HepG2 (cell line): Measurements from ENCODE around the gene ASTN2. TPM values are rescaled to one million over a fixed set of nuclear protein-coding genes. Genes with fewer than 3 reads are reported as not detected.

Source experiments
- ATAC-seq: fragments of 200-7000 bp; cut with Tn5 transposase; 3 replicates; pipeline ENCODE4 v1.9.1; 2020; ENCODE audit warnings: mild to moderate bottlenecking, moderate library complexity
- BruUV-seq: library from RNA; stranded (reverse); fragments of 400-500 nt; replicated peaks from 2 replicates; lab custom pipeline; 2021; lab: Mats Ljungman, UMichigan
- CTCF ChIA-PET: fragments of 300-600 bp; formaldehyde crosslinking; extraction: SDS; loops from one replicate; lab custom pipeline; 2021; ENCODE audit warnings: low total read pairs, inconsistent platforms, low intra/inter-chr PET ratio; lab: Yijun Ruan, JAX
- POLR2A ChIA-PET: fragments of 350-600 bp; sonication (Branson Sonifier 250); formaldehyde crosslinking; loops from one replicate; lab custom pipeline; 2020; ENCODE audit warnings: antibody characterized with exemption, inconsistent platforms; lab: Yijun Ruan, JAX
- DNase-seq: peaks from one replicate; pipeline ENCODE4 v3.0.0-alpha.2; 2015; ENCODE audit warnings: low spot score
- FAIRE-seq: peaks from 3 replicates; lab custom pipeline; 2011; peaks lifted over from hg19 to GRCh38; lab: Jason Lieb, UNC
- H2AFZ ChIP-seq: one replicate; pipeline ENCODE4 v1.6.1; 2011; ENCODE audit warnings: low read length, inconsistent platforms
- H3K27ac ChIP-seq: fragments of 300-600 bp; 3 replicates; pipeline ENCODE4 v1.8.0; 2011; ENCODE audit warnings: mixed run types, mild to moderate bottlenecking, mixed read lengths, low read length, inconsistent platforms; ENCODE audit not compliant: insufficient read depth; ENCODE audit errors: extremely low read length
- H3K27me3 ChIP-seq, 2 experiments: fragments of 200-600 bp in 1 of 2; 2 replicates in 1 of 2; 3 replicates in 1 of 2; pipeline versions ENCODE4 v1.6.0 to v1.8.0; 2011; ENCODE audit warnings: low read length in 2 of 2, mild to moderate bottlenecking in 2 of 2, moderate library complexity in 2 of 2, inconsistent platforms in 1 of 2; ENCODE audit not compliant: insufficient read depth in 2 of 2, control insufficient read depth in 1 of 2
- H3K36me3 ChIP-seq, 2 experiments: fragments of 200-600 bp in 1 of 2; replicated peaks in 1 of 2; 2 replicates in 1 of 2; 3 replicates in 1 of 2; pipeline versions ENCODE4 v1.5.1 to v1.8.0; 2011; ENCODE audit warnings: low read length in 2 of 2, inconsistent platforms in 1 of 2; ENCODE audit not compliant: insufficient read depth in 2 of 2, control insufficient read depth in 1 of 2
- H3K4me1 ChIP-seq: 2 replicates; pipeline ENCODE4 v1.5.1; 2012; ENCODE audit warnings: low read length, inconsistent platforms; ENCODE audit not compliant: insufficient read depth
- H3K4me2 ChIP-seq: 2 replicates; pipeline ENCODE4 v1.6.0; 2011; ENCODE audit warnings: low read depth, low read length, inconsistent platforms
- H3K4me3 ChIP-seq, 3 experiments: fragments of 200-600 bp in 1 of 3; sonication (generic), shearing (Covaris generic) in 1 of 3; replicated peaks in 1 of 3; 2 replicates each; pipeline ENCODE4 v1.5.1; 2011 to 2016; ENCODE audit warnings: low read length in 3 of 3, inconsistent platforms in 2 of 3, low read depth in 2 of 3, mild to moderate bottlenecking in 2 of 3, control low read depth in 1 of 3, mixed read lengths in 1 of 3; ENCODE audit not compliant: insufficient read depth in 1 of 3
- H3K79me2 ChIP-seq: one replicate; pipeline ENCODE4 v1.6.1; 2011; ENCODE audit warnings: low read length, inconsistent platforms; ENCODE audit not compliant: insufficient read depth
- H3K9ac ChIP-seq: 2 replicates; pipeline ENCODE4 v1.6.0; 2011; ENCODE audit warnings: mild to moderate bottlenecking, low read depth, low read length, inconsistent platforms; ENCODE audit not compliant: insufficient read depth
- H3K9me3 ChIP-seq: 2 replicates; pipeline ENCODE4 v1.5.1; 2012; ENCODE audit warnings: mild to moderate bottlenecking, low read length
- H4K20me1 ChIP-seq: 2 replicates; pipeline ENCODE4 v1.6.0; 2011; ENCODE audit warnings: inconsistent platforms, mild to moderate bottlenecking, low read length, moderate library complexity; ENCODE audit not compliant: insufficient read depth
- CCAR2 ChIP-seq: fragments of 200-400 bp; formaldehyde crosslinking; optimal IDR thresholded peaks from 2 replicates; pipeline ENCODE3; 2018; ENCODE audit warnings: low read depth, mild to moderate bottlenecking, low read length, moderate library complexity
- DR1 ChIP-seq: sonication (generic); formaldehyde crosslinking; IDR thresholded peaks from 2 replicates; pipeline ENCODE4 v1.8.0; 2021; ENCODE audit warnings: mild to moderate bottlenecking, missing genetic modification reagents, inconsistent platforms
- KLF12 ChIP-seq: sonication (generic); formaldehyde crosslinking; IDR thresholded peaks from 2 replicates; pipeline ENCODE4 v1.4.0; 2020; ENCODE audit warnings: missing genetic modification reagents, borderline replicate concordance
- ZFAT ChIP-seq: sonication (generic); formaldehyde crosslinking; conservative IDR thresholded peaks from 2 replicates; pipeline ENCODE4 v1.8.1; 2023; ENCODE audit warnings: missing genetic modification reagents, inconsistent platforms
- ZNF230 ChIP-seq: sonication (generic); formaldehyde crosslinking; IDR thresholded peaks from 2 replicates; pipeline ENCODE4 v1.4.0; 2020; ENCODE audit warnings: mild to moderate bottlenecking, missing genetic modification reagents
- ZNF253 ChIP-seq: sonication (generic); formaldehyde crosslinking; IDR thresholded peaks from 2 replicates; pipeline ENCODE4 v1.8.0; 2022; ENCODE audit warnings: mild to moderate bottlenecking, missing genetic modification reagents, borderline replicate concordance
- ZNF451 ChIP-seq: sonication (generic); formaldehyde crosslinking; IDR thresholded peaks from 2 replicates; pipeline ENCODE4 v1.5.0; 2020; ENCODE audit warnings: mild to moderate bottlenecking, missing genetic modification reagents
- ZNF570 ChIP-seq: sonication (generic); formaldehyde crosslinking; IDR thresholded peaks from 2 replicates; pipeline ENCODE4 v1.4.0; 2020; ENCODE audit warnings: mild to moderate bottlenecking, missing genetic modification reagents, borderline replicate concordance
- ZNF878 ChIP-seq: sonication (generic); formaldehyde crosslinking; IDR thresholded peaks from 2 replicates; pipeline ENCODE4 v1.8.1; 2023; ENCODE audit warnings: mild to moderate bottlenecking, missing genetic modification reagents, moderate library complexity
- WGBS: methylation state at CpG from one replicate; pipeline ENCODE4 v1.1.6; 2017; ENCODE audit warnings: low lambda C conversion rate; 5-methylcytosine and 5-hydroxymethylcytosine counted together
- in situ Hi-C: cut with HindIII; loops from 2 replicates; pipeline ENCODE4 v1.10.0; 2017; ENCODE audit warnings: low pct_unique_long_range_greater_than_20kb; ENCODE audit not compliant: extremely low pct_ligation_motif_present
- intact Hi-C: fragments of 100-400 bp; cut with micrococcal nuclease; formaldehyde crosslinking; loops from one replicate; pipeline ENCODE4 v1.10.0; 2022; ENCODE audit not compliant: unreplicated experiment
- polyA plus RNA-seq, 8 experiments: library from polyadenylated mRNA; depleted of rRNA in 3 of 8; stranded (reverse) in 7 of 8; unstranded in 1 of 8; fragments of >200 nt; fragmentation: Illumina TruSeq in 4 of 8; extraction: Trizol in 4 of 8; gene quantifications; 2 replicates each; pipeline versions ENCODE4 v1.2.1 to v1.2.3, GENCODE V29; 2011 to 2016; ENCODE audit warnings: low read depth in 4 of 8, missing spikeins in 1 of 8, mixed read lengths in 1 of 8; ENCODE audit not compliant: insufficient read depth in 1 of 8
- total RNA-seq, 5 experiments: library from RNA; depleted of rRNA; stranded (reverse); fragments of >200 nt; fragmentation: Illumina TruSeq; extraction: Trizol; gene quantifications; 2 replicates each; pipeline ENCODE4 v1.2.3, GENCODE V29; 2016; ENCODE audit warnings: low read depth in 1 of 5
- TF ChIP-seq, protein P1 (sequence below): sonication (generic); formaldehyde crosslinking; IDR thresholded peaks from 2 replicates; pipeline ENCODE4 v1.4.0; 2020; ENCODE audit warnings: mild to moderate bottlenecking, missing genetic modification reagents
- TF ChIP-seq, protein P2 (sequence below): sonication (generic); formaldehyde crosslinking; IDR thresholded peaks from 2 replicates; pipeline ENCODE4 v1.5.0; 2020; ENCODE audit warnings: mild to moderate bottlenecking, missing genetic modification reagents, borderline replicate concordance
- TF ChIP-seq, protein P3 (sequence below): sonication (generic); formaldehyde crosslinking; IDR thresholded peaks from 2 replicates; pipeline ENCODE4 v1.9.0; 2021; ENCODE audit warnings: missing genetic modification reagents, mild to moderate bottlenecking, borderline replicate concordance

ASTN2 gene
- total and polyA plus RNA-seq, 2 of the 13 experiments (the other 11 are each of a cell fraction or from before 2014, with no cell fraction given), result 5.2 to 13.5 TPM

DNA sequence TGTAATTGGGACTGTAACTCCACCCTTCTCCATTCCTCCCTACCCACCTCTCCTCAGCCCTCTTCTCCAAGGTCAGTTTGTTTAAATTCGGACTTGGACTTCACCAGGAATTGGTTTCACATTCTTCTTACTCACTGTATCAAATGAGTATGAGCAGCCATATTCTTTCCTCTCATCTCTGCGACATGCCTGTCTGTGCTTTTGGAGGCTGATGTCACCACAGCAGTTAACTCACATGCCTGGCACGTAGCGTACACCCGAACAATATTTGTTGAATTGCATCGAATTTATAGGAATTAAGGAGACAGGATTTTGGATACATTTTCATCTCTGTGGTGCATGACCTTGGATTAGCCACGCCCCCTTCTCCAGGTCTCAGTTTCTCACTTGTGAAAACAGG lies 291.1 kb downstream of the ASTN2 start:
- no peaks in the 10 kb centered on the region for H3K79me2 ChIP-seq
- no peak overlapping the region for H2AFZ ChIP-seq
- H3K27me3 ChIP-seq, result no peaks in the 10 kb centered on the region
- in situ Hi-C loops (no loop called here), intact Hi-C loops (no loop called here)
- no peak for ATAC-seq
- no peak for FAIRE-seq
- H3K9ac ChIP-seq, result no peak overlapping the region
- H3K9me3 ChIP-seq, result no peaks in the 10 kb centered on the region
- no peak overlapping the region for H3K27ac ChIP-seq
- H3K36me3 ChIP-seq, result no peaks in the 10 kb centered on the region
- 20% methylated on average over 7 of the region's 7 CpGs for WGBS
- H3K4me1 ChIP-seq, result no peaks in the 10 kb centered on the region
- TF ChIP-seq ZNF451 (no peak), KLF12 (CRISPR knock-in tag) (no peak), CCAR2 (no peak), ZNF230 (CRISPR knock-in tag) (no peak), ZFAT (no peak), ZNF570 (CRISPR knock-in tag) (no peak), DR1 (CRISPR knock-in tag) (no peak), ZNF878 (CRISPR knock-in tag) (no peak), ZNF253 (CRISPR knock-in tag) (no peak)
- TF ChIP-seq, protein P1, sequence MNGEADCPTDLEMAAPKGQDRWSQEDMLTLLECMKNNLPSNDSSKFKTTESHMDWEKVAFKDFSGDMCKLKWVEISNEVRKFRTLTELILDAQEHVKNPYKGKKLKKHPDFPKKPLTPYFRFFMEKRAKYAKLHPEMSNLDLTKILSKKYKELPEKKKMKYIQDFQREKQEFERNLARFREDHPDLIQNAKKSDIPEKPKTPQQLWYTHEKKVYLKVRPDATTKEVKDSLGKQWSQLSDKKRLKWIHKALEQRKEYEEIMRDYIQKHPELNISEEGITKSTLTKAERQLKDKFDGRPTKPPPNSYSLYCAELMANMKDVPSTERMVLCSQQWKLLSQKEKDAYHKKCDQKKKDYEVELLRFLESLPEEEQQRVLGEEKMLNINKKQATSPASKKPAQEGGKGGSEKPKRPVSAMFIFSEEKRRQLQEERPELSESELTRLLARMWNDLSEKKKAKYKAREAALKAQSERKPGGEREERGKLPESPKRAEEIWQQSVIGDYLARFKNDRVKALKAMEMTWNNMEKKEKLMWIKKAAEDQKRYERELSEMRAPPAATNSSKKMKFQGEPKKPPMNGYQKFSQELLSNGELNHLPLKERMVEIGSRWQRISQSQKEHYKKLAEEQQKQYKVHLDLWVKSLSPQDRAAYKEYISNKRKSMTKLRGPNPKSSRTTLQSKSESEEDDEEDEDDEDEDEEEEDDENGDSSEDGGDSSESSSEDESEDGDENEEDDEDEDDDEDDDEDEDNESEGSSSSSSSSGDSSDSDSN (CRISPR knock-in tag), result no peak
- TF ChIP-seq, protein P2, sequence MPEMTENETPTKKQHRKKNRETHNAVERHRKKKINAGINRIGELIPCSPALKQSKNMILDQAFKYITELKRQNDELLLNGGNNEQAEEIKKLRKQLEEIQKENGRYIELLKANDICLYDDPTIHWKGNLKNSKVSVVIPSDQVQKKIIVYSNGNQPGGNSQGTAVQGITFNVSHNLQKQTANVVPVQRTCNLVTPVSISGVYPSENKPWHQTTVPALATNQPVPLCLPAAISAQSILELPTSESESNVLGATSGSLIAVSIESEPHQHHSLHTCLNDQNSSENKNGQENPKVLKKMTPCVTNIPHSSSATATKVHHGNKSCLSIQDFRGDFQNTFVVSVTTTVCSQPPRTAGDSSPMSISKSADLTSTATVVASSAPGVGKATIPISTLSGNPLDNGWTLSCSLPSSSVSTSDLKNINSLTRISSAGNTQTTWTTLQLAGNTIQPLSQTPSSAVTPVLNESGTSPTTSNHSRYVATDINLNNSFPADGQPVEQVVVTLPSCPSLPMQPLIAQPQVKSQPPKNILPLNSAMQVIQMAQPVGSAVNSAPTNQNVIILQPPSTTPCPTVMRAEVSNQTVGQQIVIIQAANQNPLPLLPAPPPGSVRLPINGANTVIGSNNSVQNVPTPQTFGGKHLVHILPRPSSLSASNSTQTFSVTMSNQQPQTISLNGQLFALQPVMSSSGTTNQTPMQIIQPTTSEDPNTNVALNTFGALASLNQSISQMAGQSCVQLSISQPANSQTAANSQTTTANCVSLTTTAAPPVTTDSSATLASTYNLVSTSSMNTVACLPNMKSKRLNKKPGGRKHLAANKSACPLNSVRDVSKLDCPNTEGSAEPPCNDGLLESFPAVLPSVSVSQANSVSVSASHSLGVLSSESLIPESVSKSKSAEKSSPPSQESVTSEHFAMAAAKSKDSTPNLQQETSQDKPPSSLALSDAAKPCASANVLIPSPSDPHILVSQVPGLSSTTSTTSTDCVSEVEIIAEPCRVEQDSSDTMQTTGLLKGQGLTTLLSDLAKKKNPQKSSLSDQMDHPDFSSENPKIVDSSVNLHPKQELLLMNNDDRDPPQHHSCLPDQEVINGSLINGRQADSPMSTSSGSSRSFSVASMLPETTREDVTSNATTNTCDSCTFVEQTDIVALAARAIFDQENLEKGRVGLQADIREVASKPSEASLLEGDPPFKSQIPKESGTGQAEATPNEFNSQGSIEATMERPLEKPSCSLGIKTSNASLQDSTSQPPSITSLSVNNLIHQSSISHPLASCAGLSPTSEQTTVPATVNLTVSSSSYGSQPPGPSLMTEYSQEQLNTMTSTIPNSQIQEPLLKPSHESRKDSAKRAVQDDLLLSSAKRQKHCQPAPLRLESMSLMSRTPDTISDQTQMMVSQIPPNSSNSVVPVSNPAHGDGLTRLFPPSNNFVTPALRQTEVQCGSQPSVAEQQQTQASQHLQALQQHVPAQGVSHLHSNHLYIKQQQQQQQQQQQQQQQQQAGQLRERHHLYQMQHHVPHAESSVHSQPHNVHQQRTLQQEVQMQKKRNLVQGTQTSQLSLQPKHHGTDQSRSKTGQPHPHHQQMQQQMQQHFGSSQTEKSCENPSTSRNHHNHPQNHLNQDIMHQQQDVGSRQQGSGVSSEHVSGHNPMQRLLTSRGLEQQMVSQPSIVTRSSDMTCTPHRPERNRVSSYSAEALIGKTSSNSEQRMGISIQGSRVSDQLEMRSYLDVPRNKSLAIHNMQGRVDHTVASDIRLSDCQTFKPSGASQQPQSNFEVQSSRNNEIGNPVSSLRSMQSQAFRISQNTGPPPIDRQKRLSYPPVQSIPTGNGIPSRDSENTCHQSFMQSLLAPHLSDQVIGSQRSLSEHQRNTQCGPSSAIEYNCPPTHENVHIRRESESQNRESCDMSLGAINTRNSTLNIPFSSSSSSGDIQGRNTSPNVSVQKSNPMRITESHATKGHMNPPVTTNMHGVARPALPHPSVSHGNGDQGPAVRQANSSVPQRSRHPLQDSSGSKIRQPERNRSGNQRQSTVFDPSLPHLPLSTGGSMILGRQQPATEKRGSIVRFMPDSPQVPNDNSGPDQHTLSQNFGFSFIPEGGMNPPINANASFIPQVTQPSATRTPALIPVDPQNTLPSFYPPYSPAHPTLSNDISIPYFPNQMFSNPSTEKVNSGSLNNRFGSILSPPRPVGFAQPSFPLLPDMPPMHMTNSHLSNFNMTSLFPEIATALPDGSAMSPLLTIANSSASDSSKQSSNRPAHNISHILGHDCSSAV, result no peak
- TF ChIP-seq, protein P3, sequence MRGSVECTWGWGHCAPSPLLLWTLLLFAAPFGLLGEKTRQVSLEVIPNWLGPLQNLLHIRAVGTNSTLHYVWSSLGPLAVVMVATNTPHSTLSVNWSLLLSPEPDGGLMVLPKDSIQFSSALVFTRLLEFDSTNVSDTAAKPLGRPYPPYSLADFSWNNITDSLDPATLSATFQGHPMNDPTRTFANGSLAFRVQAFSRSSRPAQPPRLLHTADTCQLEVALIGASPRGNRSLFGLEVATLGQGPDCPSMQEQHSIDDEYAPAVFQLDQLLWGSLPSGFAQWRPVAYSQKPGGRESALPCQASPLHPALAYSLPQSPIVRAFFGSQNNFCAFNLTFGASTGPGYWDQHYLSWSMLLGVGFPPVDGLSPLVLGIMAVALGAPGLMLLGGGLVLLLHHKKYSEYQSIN (CRISPR knock-in tag), result no peak
- no peak for DNase-seq
- ChIA-PET CTCF (no interaction called here), POLR2A (no interaction called here)
- BruUV-seq, result no TSS peak
- H4K20me1 ChIP-seq, result no peaks in the 10 kb centered on the region
- H3K4me2 ChIP-seq, result no peak overlapping the region
- no peak overlapping the region for H3K4me3 ChIP-seq
